Umbilical cord (tissue), 2 donors: Measurements from ENCODE around the gene TMUB1. TPM values are rescaled to one million over a fixed set of nuclear protein-coding genes. Genes with fewer than 3 reads are reported as not detected.

Experiments used
- DNase-seq: peaks from one replicate; pipeline ENCODE4 v3.0.0-alpha.2; 2015; ENCODE audit warnings: low spot score
- total RNA-seq: library from RNA; depleted of rRNA; stranded (reverse); fragments of >200 nt; gene quantifications from one replicate; pipeline ENCODE4 v1.2.3, GENCODE V29; 2014; ENCODE audit warnings: low replicate concordance; ENCODE audit not compliant: insufficient read depth

The TMUB1 gene
- 26.0 TPM for total RNA-seq

DNA sequence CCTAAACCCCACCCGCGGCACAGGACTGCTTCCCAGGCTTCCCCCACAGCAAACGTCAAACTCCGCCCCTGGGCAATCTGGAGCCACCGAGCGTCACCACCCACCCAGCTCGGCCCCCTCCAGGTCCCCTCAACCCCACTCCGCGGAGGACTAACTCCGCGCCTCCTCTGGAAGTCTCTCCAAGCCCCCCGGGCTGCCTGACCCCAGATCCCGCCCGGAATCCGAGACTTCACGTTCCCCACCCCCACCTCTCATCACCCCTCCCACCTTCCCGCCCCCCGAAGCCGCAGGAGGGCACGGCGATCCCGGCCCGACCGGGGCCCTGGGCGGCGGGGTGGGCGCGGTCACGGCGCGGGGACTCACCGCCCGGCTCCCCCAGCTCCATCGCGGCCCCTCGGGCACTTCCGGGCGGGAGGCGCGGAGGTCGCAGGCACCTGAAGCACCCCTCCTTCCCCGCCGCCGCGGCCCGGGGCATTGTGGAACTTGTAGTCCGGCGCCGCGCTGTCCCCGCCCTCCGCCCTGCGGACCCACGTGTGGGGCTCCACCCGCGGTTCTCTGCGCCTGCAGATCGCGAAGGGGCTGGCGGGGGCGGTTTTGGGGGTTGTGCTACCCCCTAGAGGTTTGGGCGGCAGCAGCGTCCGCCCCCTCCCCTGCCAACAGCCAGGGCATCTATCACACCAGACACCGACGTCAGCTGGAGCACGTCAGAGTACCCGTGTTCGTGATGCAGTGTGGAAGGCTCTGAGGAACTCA, at the start of gene TMUB1:
TSS of gene TMUB1 (minus strand) at position 423 of the 753 bp plus-strand sequence. CDS start 930 bp downstream, outside the sequence.
- peak; percentile 78 for DNase-seq

DNA sequence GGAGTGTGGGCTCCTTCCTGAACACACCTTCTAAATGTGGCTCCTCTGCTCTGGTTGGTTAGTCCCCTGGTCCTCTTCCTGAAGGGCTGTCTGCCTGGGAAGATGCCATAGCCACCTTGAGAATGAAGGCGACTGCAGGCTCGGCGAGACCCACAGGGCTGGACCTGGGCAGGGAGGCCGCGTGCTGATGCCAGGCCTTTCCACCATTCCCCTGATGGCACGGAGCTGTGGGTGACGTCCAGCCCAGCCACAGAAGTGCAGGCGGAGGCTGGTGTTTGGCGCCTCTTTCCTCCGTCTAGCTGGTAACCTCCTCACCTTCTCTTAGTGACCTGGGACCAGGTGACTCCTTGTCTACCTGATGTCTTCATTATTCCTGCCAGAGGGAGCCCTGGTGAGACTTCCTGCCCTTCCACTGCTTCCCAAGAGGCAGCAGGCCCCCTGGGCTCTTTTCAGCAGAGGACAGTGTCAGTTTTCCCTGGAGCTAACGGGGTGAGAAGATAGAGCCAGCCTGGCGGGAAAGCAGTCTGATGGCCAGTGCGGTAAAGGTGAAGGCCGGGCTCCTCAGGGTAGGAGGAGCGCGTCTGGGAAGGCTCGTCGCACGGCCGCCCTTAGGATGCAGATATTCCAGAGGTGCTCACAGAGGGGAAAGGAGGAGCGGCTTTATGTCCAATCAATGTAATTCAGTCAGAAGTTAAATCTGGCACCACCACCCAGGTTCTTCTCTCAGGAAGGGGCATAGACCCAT, 49.3 kb upstream of the TMUB1 start:
- DNase-seq, result no peak

- no peak for DNase-seq
Observed at GRCh38 chr7:151131592-151132293, 48.5 kb upstream of the TMUB1 start.

GRCh38 chr7:151131224-151131591, 47.9 kb upstream of the TMUB1 start:
- no peak for DNase-seq

- no peak for DNase-seq
Observed at GRCh38 chr7:151130741-151131157, 47.5 kb upstream of the TMUB1 start.

GRCh38 chr7:151129960-151130591, 46.8 kb upstream of the TMUB1 start:
- DNase-seq, result no peak

DNA sequence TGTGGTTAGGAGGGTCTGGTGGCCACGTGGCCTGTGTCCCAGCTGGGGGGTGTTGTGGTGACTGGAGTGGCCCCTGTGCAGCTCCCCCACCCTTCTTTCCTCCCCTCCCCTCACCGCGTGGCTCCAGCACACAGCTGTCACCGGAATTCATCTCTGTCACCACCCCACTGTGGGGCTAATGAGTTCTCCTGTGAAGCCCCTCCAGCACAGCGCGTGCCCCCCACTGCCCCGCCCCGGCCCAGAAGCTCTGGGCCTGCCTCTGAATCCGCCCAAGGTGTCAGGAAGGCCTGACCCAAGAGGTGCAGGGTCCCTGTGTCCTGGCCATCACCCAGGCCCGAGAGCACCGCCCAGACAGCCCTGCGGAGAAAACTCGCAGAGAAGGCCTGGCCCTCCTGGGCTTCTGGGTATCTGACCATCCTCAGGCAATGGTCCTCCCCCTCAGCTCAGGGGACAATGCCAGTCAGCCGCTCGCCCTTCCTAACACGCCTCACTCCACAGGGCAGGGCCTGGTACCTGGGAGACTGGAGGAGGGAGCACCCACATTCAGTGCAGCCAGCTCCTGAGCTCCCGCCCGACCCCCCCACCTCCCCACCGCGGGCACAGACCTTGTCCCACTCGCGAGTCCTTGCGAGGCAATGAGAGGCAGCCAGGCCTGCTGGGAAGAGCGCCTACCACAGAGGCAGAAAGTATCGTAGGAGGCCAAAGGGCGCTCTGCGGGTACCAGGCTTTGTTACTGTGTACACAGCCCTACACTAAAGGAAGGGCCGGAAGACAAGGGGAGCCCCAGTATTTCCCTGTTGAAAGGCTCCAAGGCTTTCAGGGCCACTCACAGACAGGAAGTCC, 46.0 kb upstream of the TMUB1 start:
- no peak for DNase-seq

- no peak for DNase-seq
Observed at GRCh38 chr7:151128716-151129115, 45.4 kb upstream of the TMUB1 start.

GRCh38 chr7:151128144-151128543, 44.9 kb upstream of the TMUB1 start:
- DNase-seq, result no peak

GRCh38 chr7:151126491-151127137, 43.3 kb upstream of the TMUB1 start:
- DNase-seq, result no peak

GRCh38 chr7:151125846-151126481, 42.7 kb upstream of the TMUB1 start:
- no peak for DNase-seq

DNA sequence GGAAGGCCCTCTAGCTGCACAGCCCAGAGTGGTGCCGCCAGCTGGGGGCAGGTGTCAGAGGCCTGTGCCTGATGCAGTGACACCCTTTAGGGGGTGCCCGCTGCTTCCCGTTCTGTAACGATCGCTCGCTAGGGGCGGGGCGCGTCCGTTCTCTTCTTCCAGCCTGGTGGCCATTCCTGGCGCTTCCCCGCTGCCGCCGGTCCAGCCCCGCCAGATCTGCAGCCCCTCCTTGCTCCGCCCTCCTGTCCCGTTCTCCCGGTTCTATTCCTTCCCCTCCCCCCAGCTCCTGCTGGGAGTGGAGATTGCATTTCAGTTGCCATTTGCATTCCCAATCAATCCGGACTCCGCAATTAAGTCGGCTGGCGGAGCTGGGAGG, 42.2 kb upstream of the TMUB1 start:
- peak; percentile 24 for DNase-seq

- DNase-seq, result no peak
Observed at GRCh38 chr7:151124899-151125399, 41.7 kb upstream of the TMUB1 start.

DNA sequence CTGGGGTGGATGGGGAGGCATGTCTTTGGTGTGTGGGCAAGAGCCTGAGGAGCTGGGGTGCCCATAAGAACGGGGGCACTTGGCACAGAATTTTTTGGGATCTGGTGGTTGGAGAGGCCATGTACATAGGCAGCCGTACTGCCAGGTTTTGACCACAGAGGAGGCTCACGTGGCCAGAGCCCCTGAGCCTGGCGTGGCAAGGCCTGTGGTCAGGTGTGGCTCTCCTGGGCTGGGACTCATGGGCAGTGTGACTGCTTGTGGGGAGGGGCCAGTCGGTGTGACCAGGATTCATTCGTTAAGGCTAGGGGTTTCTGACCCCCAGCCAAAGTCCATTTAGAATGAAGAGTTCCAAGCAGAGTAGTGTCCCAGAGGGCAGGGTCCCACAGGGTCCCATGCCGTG, 41.2 kb upstream of the TMUB1 start:
- no peak for DNase-seq

DNA sequence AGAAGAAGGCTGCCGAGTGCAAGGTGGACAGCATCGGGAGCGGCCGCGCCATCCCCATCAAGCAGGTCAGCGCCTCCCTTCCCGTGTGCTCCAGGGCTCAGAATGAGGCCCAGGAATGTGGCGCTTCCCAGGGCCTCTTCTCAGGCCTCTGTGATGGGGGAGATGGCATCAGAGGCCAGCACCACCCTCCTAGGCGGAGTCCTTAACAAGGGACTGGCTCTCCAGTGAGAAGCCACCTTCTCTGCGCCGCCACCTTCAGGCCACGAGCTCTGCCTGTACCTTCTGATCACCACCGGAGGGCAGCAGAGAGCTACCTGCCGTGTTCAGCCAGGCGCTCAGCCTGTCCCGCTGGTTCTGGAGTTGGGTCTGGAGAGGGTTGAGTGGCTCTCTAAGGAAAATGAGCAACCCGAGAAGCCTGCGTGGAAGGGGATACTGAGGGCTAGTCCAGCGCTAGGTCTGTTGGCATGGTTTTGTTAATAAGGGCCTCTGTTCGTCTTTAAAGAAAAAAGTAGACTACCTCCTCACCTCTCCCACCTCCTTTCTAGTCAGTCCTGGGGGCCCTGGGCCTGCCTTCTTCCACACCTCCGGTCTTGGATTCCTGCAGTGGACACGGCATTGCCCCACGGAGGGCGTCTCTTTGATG, 40.6 kb upstream of the TMUB1 start:
- DNase-seq, result peak; percentile 82

- DNase-seq, result no peak
Observed at GRCh38 chr7:151123158-151123821, 40.0 kb upstream of the TMUB1 start.

DNA sequence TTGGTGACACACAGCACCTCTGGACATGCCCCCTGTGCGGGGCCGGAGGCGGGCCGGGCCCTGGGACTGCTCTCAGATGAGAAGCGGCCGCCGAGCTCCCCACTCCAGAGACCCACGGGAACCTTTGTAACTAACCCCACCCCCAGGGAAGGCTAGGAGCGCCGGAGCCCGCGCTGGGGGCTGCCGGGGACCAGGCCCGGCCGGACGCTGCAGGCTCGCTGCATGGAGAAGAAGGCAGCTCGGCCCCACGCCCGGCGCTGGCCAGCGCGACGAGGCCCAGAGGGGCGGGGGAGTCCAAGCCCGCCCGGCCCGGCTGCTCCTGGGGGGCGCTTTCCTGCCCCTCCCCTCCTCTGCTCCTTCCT, 39.5 kb upstream of the TMUB1 start:
- no peak for DNase-seq

GRCh38 chr7:151122276-151122675, 39.0 kb upstream of the TMUB1 start:
- DNase-seq, result no peak
